NB4 (cell line): ENCODE results near the gene SMCHD1.

ENCODE experiments used
- CTCF ChIP-seq: IDR thresholded peaks from one replicate; pipeline ENCODE4 v1.5.1; 2012; ENCODE audit warnings: low read depth, low read length
- MYC ChIP-seq: IDR thresholded peaks from 2 replicates; pipeline ENCODE4 v1.6.1; 2011; ENCODE audit warnings: low read depth, low read length
- POLR2A ChIP-seq: IDR thresholded peaks from 2 replicates; pipeline ENCODE4 v1.6.1; 2011; ENCODE audit warnings: mild to moderate bottlenecking; ENCODE audit not compliant: insufficient read length; ENCODE audit errors: extremely low read depth
- TF ChIP-seq, protein P1 (sequence below): IDR thresholded peaks from 2 replicates; pipeline ENCODE4 v1.6.1; 2011; ENCODE audit warnings: low read depth, low read length

- no peak for TF ChIP-seq CTCF
- no peak for TF ChIP-seq POLR2A
- TF ChIP-seq, protein P1, sequence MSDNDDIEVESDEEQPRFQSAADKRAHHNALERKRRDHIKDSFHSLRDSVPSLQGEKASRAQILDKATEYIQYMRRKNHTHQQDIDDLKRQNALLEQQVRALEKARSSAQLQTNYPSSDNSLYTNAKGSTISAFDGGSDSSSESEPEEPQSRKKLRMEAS: no peak
- TF ChIP-seq MYC: no peak
Observed at GRCh38 chr18:2826581-2826980, 171.1 kb downstream of the SMCHD1 start.
